Pancreas (tissue), 10 donors: ENCODE data around the gene EPHA3. TPM values are rescaled to one million over a fixed set of nuclear protein-coding genes. Genes with fewer than 3 reads are reported as not detected.

Experiments
- ATAC-seq, 4 donors: fragments of 200-7000 bp; cut with Tn5 transposase; one replicate each; pipeline versions ENCODE4 v1.8.0 to v1.9.1; 2020; ENCODE audit warnings: mild to moderate bottlenecking in 4 of 4, moderate library complexity in 4 of 4
- DNase-seq, 6 donors: peaks; one replicate each; pipeline ENCODE4 v3.0.0-alpha.2; 2020
- FAIRE-seq: peaks from 2 replicates; lab custom pipeline; 2012; peaks lifted over from hg19 to GRCh38; lab: Jason Lieb, UNC
- H3K27ac ChIP-seq, 4 donors: fragments of 200-600 bp; sonication (generic); 1 replicate in 3 of 4; 2 replicates in 1 of 4; pipeline versions ENCODE4 v1.5.0 to v1.8.0; 2020
- H3K27me3 ChIP-seq, 4 donors: fragments of 200-600 bp; one replicate each; pipeline ENCODE4 v1.8.0; 2021
- H3K36me3 ChIP-seq, 3 donors: fragments of 200-600 bp; sonication (generic) in 1 of 3; one replicate each; pipeline versions ENCODE4 v1.5.0 to v1.8.0; 2020 to 2021
- H3K4me1 ChIP-seq, 3 donors: fragments of 200-600 bp; one replicate each; pipeline ENCODE4 v1.8.0; 2021
- H3K4me3 ChIP-seq, 4 donors: fragments of 200-600 bp; sonication (generic) in 2 of 4; one replicate each; pipeline versions ENCODE4 v1.5.0 to v1.8.0; 2020 to 2021
- H3K9me3 ChIP-seq, 4 donors: fragments of 200-600 bp; one replicate each; pipeline ENCODE4 v1.8.0; 2021
- CTCF ChIP-seq, 4 donors: fragments of 200-600 bp; sonication (generic) in 3 of 4; IDR thresholded peaks; one replicate each; pipeline versions ENCODE4 v1.5.0 to v1.8.0; 2021; ENCODE audit warnings: antibody characterized with exemption in 4 of 4
- WGBS, 2 donors: extraction: QIAGEN DNeasy Blood & Tissue Kit; methylation state at CpG; one replicate each; pipeline ENCODE4 v1.1.7; 2013; 5-methylcytosine and 5-hydroxymethylcytosine counted together
- intact Hi-C, 3 donors: fragments of 100-400 bp; cut with DNase I; formaldehyde crosslinking; loops; one replicate each; pipeline versions ENCODE4 v1.11.1 to v1.14.2; 2022
- polyA plus RNA-seq, 2 donors: library from polyadenylated mRNA; stranded (reverse); fragments of 200-250 nt; gene quantifications; one replicate each; pipeline ENCODE4 v1.2.3, GENCODE V29; 2013
- total RNA-seq, 6 donors: library from RNA; stranded (reverse); fragmentation: NEBNext Ultra II Directional in 4 of 6; extraction: Animal tissue kit (Norgen Biotek cat#: 25700) in 4 of 6; gene quantifications; one replicate each; pipeline versions ENCODE4 v1.2.1 to v1.2.4, GENCODE V29; 2021 to 2023
- donor health status: healthy with polysubstance abuse.
- donor health status: DM: no; HTN: no; CAD: no; lungs with moderate emphysema.
- donor health status: DM: no; HTN: no; CAD: no.
- donor health status: control.
- donor health status: control.
- donor health status: Bipolar disorder and iron deficiency.
- donor health status: DM: yes; HTN: yes; CAD: no.
- donor health status: DM: no; HTN: no; CAD: no.
- donor health status: DM: no; HTN: no; CAD: no.
- donor health status: DM: yes; HTN: yes; CAD: no.

EPHA3 gene
- total and polyA plus RNA-seq, 8 donors, result 0.27 to 7.7 (median 0.80) TPM

GRCh38 chr3:89289574-89290190, 182.3 kb downstream of the EPHA3 start:
- intact Hi-C loops, result no loop called here
- no peaks in the 10 kb centered on the region for H3K4me1 ChIP-seq
- DNase-seq (no peak), ATAC-seq (no peak), FAIRE-seq (no peak)
- no peak overlapping the region for H3K4me3 ChIP-seq
- H3K27ac ChIP-seq, result no peak overlapping the region
- TF ChIP-seq CTCF (IDR thresholded peaks at IDR 0.05), result no peak
- 79% methylated on average over 5 of the region's 5 CpGs for WGBS, 2 donors
- no peaks in the 10 kb centered on the region for H3K36me3 ChIP-seq
- H3K9me3 ChIP-seq, result no peaks in the 10 kb centered on the region
- H3K27me3 ChIP-seq, result no peaks in the 10 kb centered on the region

- no peak for DNase-seq
- Histone ChIP-seq H3K4me1 (no peaks in the 10 kb centered on the region), H3K27me3 (no peaks in the 10 kb centered on the region), H3K4me3 (no peak overlapping the region), H3K36me3 (no peaks in the 10 kb centered on the region), H3K9me3 (no peaks in the 10 kb centered on the region), H3K27ac (no peak overlapping the region)
- WGBS, 2 donors, result 71 to 79% methylated on average over 1 of the region's 1 CpG
- no peak for ATAC-seq
- intact Hi-C loops, result no loop called here
- FAIRE-seq, result no peak
- no peak for TF ChIP-seq CTCF (IDR thresholded peaks at IDR 0.05)
Measured at GRCh38 chr3:89297199-89297598, 189.8 kb downstream of the EPHA3 start.

- Histone ChIP-seq H3K27me3 (no peaks in the 10 kb centered on the region), H3K27ac (no peak overlapping the region), H3K4me3 (no peak overlapping the region), H3K4me1 (no peaks in the 10 kb centered on the region), H3K9me3 (no peaks in the 10 kb centered on the region), H3K36me3 (no peaks in the 10 kb centered on the region)
- no peak for DNase-seq
- TF ChIP-seq CTCF (IDR thresholded peaks at IDR 0.05), result no peak
- FAIRE-seq, result no peak
- WGBS, 2 donors, result 69 to 78% methylated on average over 2 of the region's 2 CpGs
- intact Hi-C loops, result no loop called here
- ATAC-seq, result no peak
Measured at GRCh38 chr3:89300526-89300925, 193.1 kb downstream of the EPHA3 start.

GRCh38 chr3:89300981-89301380, 193.6 kb downstream of the EPHA3 start:
- no peak for TF ChIP-seq CTCF (IDR thresholded peaks at IDR 0.05)
- no peak for FAIRE-seq
- WGBS, 2 donors, result 53 to 57% methylated on average over 2 of the region's 2 CpGs
- intact Hi-C loops, result no loop called here
- ATAC-seq, result no peak
- Histone ChIP-seq H3K4me3 (no peak overlapping the region), H3K27ac (no peak overlapping the region), H3K36me3 (no peaks in the 10 kb centered on the region), H3K4me1 (no peaks in the 10 kb centered on the region), H3K9me3 (no peaks in the 10 kb centered on the region), H3K27me3 (no peaks in the 10 kb centered on the region)
- DNase-seq, result no peak

GRCh38 chr3:89303701-89304100, 196.3 kb downstream of the EPHA3 start:
- FAIRE-seq (no peak), DNase-seq (no peak), ATAC-seq (no peak)
- H3K9me3 ChIP-seq, result no peaks in the 10 kb centered on the region
- no peak overlapping the region for H3K4me3 ChIP-seq
- TF ChIP-seq CTCF (IDR thresholded peaks at IDR 0.05), result no peak
- H3K4me1 ChIP-seq, result no peaks in the 10 kb centered on the region
- H3K27ac ChIP-seq, result no peak overlapping the region
- H3K36me3 ChIP-seq, result no peaks in the 10 kb centered on the region
- intact Hi-C loops, result no loop called here
- no peaks in the 10 kb centered on the region for H3K27me3 ChIP-seq
